Measurements from ENCODE around the gene MAGI2. TPM values are rescaled to one million over a fixed set of nuclear protein-coding genes. Genes with fewer than 3 reads are reported as not detected.

MAGI2 gene
- total and polyA plus RNA-seq, 4 donors = 0.37 to 4.1 (median 1.4) TPM

GRCh38 chr7:77985232-77985973, 1468.1 kb downstream of the MAGI2 start:
- no peak overlapping the region for H3K27ac ChIP-seq (ENCODE audit: low read depth in 1 of 2, low read length in 2 of 2)
- 78% methylated on average over 12 of the region's 12 CpGs for WGBS
- no peak overlapping the region for H3K4me3 ChIP-seq (ENCODE audit: low read depth in 1 of 3, low read length in 3 of 3)

DNA sequence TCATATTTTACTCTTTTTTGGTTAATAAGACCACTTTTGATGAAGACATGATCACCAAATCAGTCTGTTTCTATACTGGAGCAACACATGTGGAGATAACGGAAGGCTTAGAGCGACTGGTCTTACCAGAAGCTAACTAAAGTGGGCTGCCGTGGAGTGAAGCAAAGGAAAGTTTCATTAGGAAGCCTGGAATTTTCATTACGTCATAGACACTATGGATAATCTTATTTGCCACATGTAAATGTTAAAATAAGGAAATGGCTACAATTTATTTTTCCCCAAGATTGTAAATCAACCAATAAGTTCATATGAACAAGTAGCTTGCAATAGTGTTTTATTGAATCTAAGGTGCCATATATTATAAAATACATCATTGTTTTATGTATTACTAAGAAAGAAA, 1469.5 kb downstream of the MAGI2 start:
- no peaks in the 10 kb centered on the region for H3K36me3 ChIP-seq (ENCODE audit: control insufficient read depth in 4 of 4, insufficient read depth in 3 of 4, low read depth in 1 of 4, low read length in 3 of 4)
- H3K4me1 ChIP-seq (ENCODE audit: control insufficient read depth in 4 of 4, insufficient read depth in 4 of 4, low read length in 3 of 4) = no peaks in the 10 kb centered on the region
- no peaks in the 10 kb centered on the region for H3K27me3 ChIP-seq (ENCODE audit: control insufficient read depth in 4 of 4, insufficient read depth in 4 of 4, low read length in 3 of 4)
- no peak for TF ChIP-seq EGR1 (IDR thresholded peaks at IDR 0.05; ENCODE audit: low read depth in 2 of 2)
- TF ChIP-seq RXRA (IDR thresholded peaks at IDR 0.05) = no peak
- TF ChIP-seq FOXA1 (IDR thresholded peaks at IDR 0.05) = no peak
- no peak for TF ChIP-seq FOXA2 (IDR thresholded peaks at IDR 0.05)
- no peak for TF ChIP-seq NR2F2 (IDR thresholded peaks at IDR 0.05)
- H3K4me3 ChIP-seq (ENCODE audit: low read depth in 1 of 3, low read length in 3 of 3) = no peak overlapping the region
- no peak overlapping the region for H3K27ac ChIP-seq (ENCODE audit: low read depth in 1 of 2, low read length in 2 of 2)
- 95% methylated on average over 4 of the region's 4 CpGs for WGBS
- H3K9me3 ChIP-seq (ENCODE audit: control insufficient read depth in 4 of 4, low read length in 3 of 4) = no peaks in the 10 kb centered on the region
- no peak for DNase-seq (ENCODE audit: low spot score)
- H3K9ac ChIP-seq (ENCODE audit: low read depth in 1 of 2, low read length in 2 of 2) = no peak overlapping the region

More at GRCh38 chr7:77985232-77985973, 1468.1 kb downstream of the MAGI2 start:
- Histone ChIP-seq H3K36me3 (ENCODE audit: control insufficient read depth in 4 of 4, insufficient read depth in 3 of 4, low read depth in 1 of 4, low read length in 3 of 4) (no peaks in the 10 kb centered on the region), H3K9ac (ENCODE audit: low read depth in 1 of 2, low read length in 2 of 2) (no peak overlapping the region), H3K9me3 (ENCODE audit: control insufficient read depth in 4 of 4, low read length in 3 of 4) (no peaks in the 10 kb centered on the region), H3K4me1 (ENCODE audit: control insufficient read depth in 4 of 4, insufficient read depth in 4 of 4, low read length in 3 of 4) (no peaks in the 10 kb centered on the region), H3K27me3 (ENCODE audit: control insufficient read depth in 4 of 4, insufficient read depth in 4 of 4, low read length in 3 of 4) (no peaks in the 10 kb centered on the region)
- TF ChIP-seq ZBTB33 (IDR thresholded peaks at IDR 0.05) (no peak), NR2F2 (IDR thresholded peaks at IDR 0.05) (no peak), RXRA (IDR thresholded peaks at IDR 0.05) (no peak), FOXA1 (IDR thresholded peaks at IDR 0.05) (no peak), HNF4A (conservative IDR thresholded peaks at IDR 0.05) (no peak), SP1 (IDR thresholded peaks at IDR 0.05) (no peak), JUND (IDR thresholded peaks at IDR 0.05) (no peak), RAD21 (IDR thresholded peaks at IDR 0.05) (no peak), ATF3 (IDR thresholded peaks at IDR 0.05) (no peak), HNF4G (IDR thresholded peaks at IDR 0.05) (no peak), YY1 (IDR thresholded peaks at IDR 0.05) (no peak)
- TF ChIP-seq, protein P1, sequence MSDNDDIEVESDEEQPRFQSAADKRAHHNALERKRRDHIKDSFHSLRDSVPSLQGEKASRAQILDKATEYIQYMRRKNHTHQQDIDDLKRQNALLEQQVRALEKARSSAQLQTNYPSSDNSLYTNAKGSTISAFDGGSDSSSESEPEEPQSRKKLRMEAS (IDR thresholded peaks at IDR 0.05) = no peak
- DNase-seq (ENCODE audit: low spot score) = no peak

GRCh38 chr7:77982926-77983550, 1470.4 kb downstream of the MAGI2 start:
- WGBS = 78% methylated on average over 5 of the region's 5 CpGs
- no peak overlapping the region for H3K27ac ChIP-seq (ENCODE audit: low read depth in 1 of 2, low read length in 2 of 2)
- no peaks in the 10 kb centered on the region for H3K36me3 ChIP-seq (ENCODE audit: control insufficient read depth in 4 of 4, insufficient read depth in 3 of 4, low read depth in 1 of 4, low read length in 3 of 4)
- H3K9me3 ChIP-seq (ENCODE audit: control insufficient read depth in 4 of 4, low read length in 3 of 4) = no peaks in the 10 kb centered on the region
- H3K27me3 ChIP-seq (ENCODE audit: control insufficient read depth in 4 of 4, insufficient read depth in 4 of 4, low read length in 3 of 4) = no peaks in the 10 kb centered on the region
- H3K4me1 ChIP-seq (ENCODE audit: control insufficient read depth in 4 of 4, insufficient read depth in 4 of 4, low read length in 3 of 4) = no peaks in the 10 kb centered on the region
- TF ChIP-seq EGR1 (IDR thresholded peaks at IDR 0.05; ENCODE audit: low read depth in 2 of 2) (no peak), FOXA2 (IDR thresholded peaks at IDR 0.05) (no peak), HNF4G (IDR thresholded peaks at IDR 0.05) (no peak), YY1 (IDR thresholded peaks at IDR 0.05) (no peak)
- no peak overlapping the region for H3K4me3 ChIP-seq (ENCODE audit: low read depth in 1 of 3, low read length in 3 of 3)
- DNase-seq (ENCODE audit: low spot score) = no peak
- H3K9ac ChIP-seq (ENCODE audit: low read depth in 1 of 2, low read length in 2 of 2) = no peak overlapping the region

Data from liver (tissue), 9 donors.